HK-2 (cell line): ENCODE data around the gene WDR70.
"Not testable (repeated sequence)": the region's sequence is repeated elsewhere in the genome, so short reads cannot be mapped to it uniquely, and the experiment has no call there.

Experiments
- DNase-seq: peaks from one replicate; pipeline ENCODE4 v3.0.0-alpha.2; 2018; ENCODE audit not compliant: unreplicated experiment

The WDR70 gene

GRCh38 chr5:37379100-37379628, at the start of gene WDR70:
Gene WDR70, plus strand, starts transcription at chr5:37379318. Its CDS starts 50 bp downstream, at chr5:37379368.
- peak; percentile 79 for DNase-seq

GRCh38 chr5:37334754-37335153, 44.4 kb upstream of the WDR70 start:
- DNase-seq: not testable (repeated sequence)

- not testable (repeated sequence) for DNase-seq
Observed at GRCh38 chr5:37342741-37343140, 36.4 kb upstream of the WDR70 start.

- no peak for DNase-seq
Observed at GRCh38 chr5:37355161-37355560, 24.0 kb upstream of the WDR70 start.

- DNase-seq: no peak
Observed at GRCh38 chr5:37370550-37370863, 8.6 kb upstream of the WDR70 start.

GRCh38 chr5:37370864-37371726, 8.0 kb upstream of the WDR70 start, which contains the start of gene NUP155:
Gene NUP155, minus strand, starts transcription at chr5:37371106. Its CDS starts 129 bp downstream, at chr5:37370977.
- DNase-seq: peak; percentile 92

GRCh38 chr5:37375091-37375490, 4.0 kb upstream of the WDR70 start:
- no peak for DNase-seq

GRCh38 chr5:37378066-37378465, 1.1 kb upstream of the WDR70 start:
- not testable (repeated sequence) for DNase-seq

GRCh38 chr5:37391591-37391990, 12.5 kb downstream of the WDR70 start:
- DNase-seq: no peak

GRCh38 chr5:37396352-37396751, 17.2 kb downstream of the WDR70 start:
- DNase-seq: no peak

- no peak for DNase-seq
Observed at GRCh38 chr5:37400501-37400900, 21.4 kb downstream of the WDR70 start.

- DNase-seq: no peak
Observed at GRCh38 chr5:37412515-37412914, 33.4 kb downstream of the WDR70 start.

GRCh38 chr5:37415456-37415855, 36.3 kb downstream of the WDR70 start:
- not testable (repeated sequence) for DNase-seq

GRCh38 chr5:37417347-37417746, 38.2 kb downstream of the WDR70 start:
- DNase-seq: peak; percentile 27

- no peak for DNase-seq
Observed at GRCh38 chr5:37424441-37424840, 45.3 kb downstream of the WDR70 start.

GRCh38 chr5:37428044-37428443, 48.9 kb downstream of the WDR70 start:
- no peak for DNase-seq

- DNase-seq: no peak
Observed at GRCh38 chr5:37435261-37435660, 56.1 kb downstream of the WDR70 start.

- no peak for DNase-seq
Observed at GRCh38 chr5:37436146-37436934, 57.2 kb downstream of the WDR70 start.

- no peak for DNase-seq
Observed at GRCh38 chr5:37437711-37438110, 58.6 kb downstream of the WDR70 start.

GRCh38 chr5:37445783-37446182, 66.7 kb downstream of the WDR70 start:
- DNase-seq: not testable (repeated sequence)

- DNase-seq: no peak
Observed at GRCh38 chr5:37448941-37449340, 69.8 kb downstream of the WDR70 start.

GRCh38 chr5:37451991-37452390, 72.9 kb downstream of the WDR70 start:
- DNase-seq: not testable (repeated sequence)

GRCh38 chr5:37453252-37453651, 74.1 kb downstream of the WDR70 start:
- DNase-seq: not testable (repeated sequence)
